ENCODE measurements around the gene MAP2K3.

The MAP2K3 gene

GRCh38 chr17:21262259-21262993 lies 22.1 kb upstream of the MAP2K3 start:
- no peaks in the 10 kb centered on the region for H3K9me3 Mint-ChIP-seq
- H3K4me3 Mint-ChIP-seq: no peak overlapping the region
- peaks cover 4% of the 10 kb centered on the region for H3K27me3 Mint-ChIP-seq (ENCODE audit: low read depth)
- H3K36me3 Mint-ChIP-seq (ENCODE audit: low read depth): no peaks in the 10 kb centered on the region
- no peaks in the 10 kb centered on the region for H3K4me1 Mint-ChIP-seq
- no peak overlapping the region for H3K27ac Mint-ChIP-seq
- no peak for TF ChIP-seq CTCF (IDR thresholded peaks at IDR 0.05; ENCODE audit: unreplicated experiment in 3 of 3)

- no peak for TF ChIP-seq CTCF (IDR thresholded peaks at IDR 0.05; ENCODE audit: unreplicated experiment in 3 of 3)
- Mint-ChIP-seq H3K36me3 (ENCODE audit: low read depth) (no peaks in the 10 kb centered on the region), H3K27ac (no peak overlapping the region), H3K9me3 (no peaks in the 10 kb centered on the region), H3K4me3 (no peak overlapping the region), H3K27me3 (ENCODE audit: low read depth) (peaks cover 4% of the 10 kb centered on the region), H3K4me1 (no peaks in the 10 kb centered on the region)
These were observed 21.1 kb upstream of the MAP2K3 start for GRCh38 chr17:21263376-21263775.

GRCh38 chr17:21268596-21269188 lies 15.8 kb upstream of the MAP2K3 start:
- no peak for TF ChIP-seq CTCF (IDR thresholded peaks at IDR 0.05; ENCODE audit: unreplicated experiment in 3 of 3)
- Mint-ChIP-seq H3K36me3 (ENCODE audit: low read depth) (no peaks in the 10 kb centered on the region), H3K4me3 (no peak overlapping the region), H3K4me1 (no peaks in the 10 kb centered on the region), H3K27ac (no peak overlapping the region), H3K27me3 (ENCODE audit: low read depth) (peaks cover 16% of the 10 kb centered on the region), H3K9me3 (no peaks in the 10 kb centered on the region)

- Mint-ChIP-seq H3K36me3 (ENCODE audit: low read depth) (no peaks in the 10 kb centered on the region), H3K27me3 (ENCODE audit: low read depth) (peaks cover 16% of the 10 kb centered on the region), H3K27ac (no peak overlapping the region), H3K4me3 (no peak overlapping the region), H3K9me3 (no peaks in the 10 kb centered on the region), H3K4me1 (no peaks in the 10 kb centered on the region)
- TF ChIP-seq CTCF (IDR thresholded peaks at IDR 0.05; ENCODE audit: unreplicated experiment in 3 of 3): no peak
These were observed 15.1 kb upstream of the MAP2K3 start for GRCh38 chr17:21269394-21269793.

GRCh38 chr17:21271454-21272183 lies 12.9 kb upstream of the MAP2K3 start:
- Mint-ChIP-seq H3K27ac (no peak overlapping the region), H3K27me3 (ENCODE audit: low read depth) (peaks cover 22% of the 10 kb centered on the region), H3K4me3 (no peak overlapping the region), H3K4me1 (peaks cover 14% of the 10 kb centered on the region), H3K36me3 (ENCODE audit: low read depth) (no peaks in the 10 kb centered on the region), H3K9me3 (no peaks in the 10 kb centered on the region)
- no peak for TF ChIP-seq CTCF (IDR thresholded peaks at IDR 0.05; ENCODE audit: unreplicated experiment in 3 of 3)
